ENCODE data around the gene GPC6. TPM values are rescaled to one million over a fixed set of nuclear protein-coding genes. Genes with fewer than 3 reads are reported as not detected.

Gene GPC6
- total and polyA plus RNA-seq, 2 donors (not counting 3 experiments of a cell fraction or from before 2014, with no cell fraction given), result 0.01 TPM; not detected in 1

DNA sequence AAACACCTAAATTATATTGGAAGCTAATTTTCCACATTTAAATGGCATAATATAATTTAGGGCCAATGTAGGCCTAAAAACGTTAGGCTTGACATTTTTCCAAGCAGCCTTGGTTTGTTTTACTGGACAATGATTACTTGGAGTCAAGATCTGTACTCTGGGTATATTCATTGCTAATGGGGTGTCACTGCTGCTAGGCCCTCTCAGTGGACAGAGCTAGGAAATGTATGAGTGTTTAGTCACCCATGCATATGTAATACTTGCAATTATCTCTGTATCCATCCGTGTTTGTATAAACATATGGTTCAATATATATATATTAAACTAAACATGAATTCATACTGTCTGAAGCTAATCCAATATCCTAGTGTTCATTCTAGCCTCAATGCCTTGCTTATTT lies 654.8 kb downstream of the GPC6 start:
- FAIRE-seq, result no peak
- no peaks in the 10 kb centered on the region for H3K9me3 ChIP-seq (replicated peaks; ENCODE audit: control insufficient read depth, insufficient read depth, low read length)
- ChIA-PET POLR2A (no interaction called here), CTCF (no interaction called here)
- no peaks in the 10 kb centered on the region for H3K4me1 ChIP-seq (ENCODE audit: control insufficient read depth, extremely low read depth, insufficient read depth, low read length)
- no peaks in the 10 kb centered on the region for H4K20me1 ChIP-seq (replicated peaks; ENCODE audit: control insufficient read depth, extremely low read depth, insufficient read depth, low read length)
- no peaks in the 10 kb centered on the region for H3K9me1 ChIP-seq (replicated peaks; ENCODE audit: control insufficient read depth, extremely low read depth, insufficient read depth, low read length)
- no peak overlapping the region for H3K27ac ChIP-seq (ENCODE audit: insufficient read depth, low read depth, low read length)
- no peak overlapping the region for H3K4me3 ChIP-seq (replicated peaks in 1 of 3; ENCODE audit: insufficient read depth in 1 of 3, low read depth in 1 of 3, low read length in 3 of 3)
- H3K9ac ChIP-seq (replicated peaks; ENCODE audit: extremely low read depth, insufficient read depth, low read length), result no peak overlapping the region
- H3K36me3 ChIP-seq (ENCODE audit: control insufficient read depth in 2 of 2, extremely low read depth in 1 of 2, insufficient read depth in 2 of 2, low read length in 2 of 2), result no peaks in the 10 kb centered on the region
- dilution Hi-C loops (cut with MboI; ENCODE audit: extremely low pct_ligation_motif_present, low sequenced_read_pairs), result no loop called here
- H3K27me3 ChIP-seq (ENCODE audit: control insufficient read depth in 2 of 2, insufficient read depth in 2 of 2, low read length in 2 of 2), result no peaks in the 10 kb centered on the region
- TF ChIP-seq MAX (IDR thresholded peaks at IDR 0.05; ENCODE audit: insufficient read depth, insufficient read length) (no peak), EZH2 (IDR thresholded peaks at IDR 0.05; ENCODE audit: borderline replicate concordance, low read depth, low read length, severe bottlenecking) (no peak), MYC (IDR thresholded peaks at IDR 0.05; ENCODE audit: low read depth, low read length) (no peak), FOS (IDR thresholded peaks at IDR 0.05; ENCODE audit: borderline replicate concordance, insufficient read depth, low read length) (no peak), POLR2AphosphoS5 (IDR thresholded peaks at IDR 0.05; ENCODE audit: insufficient read depth, low read depth, low read length) (no peak), JUN (IDR thresholded peaks at IDR 0.05; ENCODE audit: borderline replicate concordance, insufficient read depth, insufficient read length, low read depth) (no peak), POLR2A (IDR thresholded peaks at IDR 0.05; ENCODE audit: low read depth, low read length) (no peak), GATA2 (IDR thresholded peaks at IDR 0.05; ENCODE audit: insufficient read depth, insufficient read length, low read depth, low read length) (no peak)
- TF ChIP-seq, protein P1, sequence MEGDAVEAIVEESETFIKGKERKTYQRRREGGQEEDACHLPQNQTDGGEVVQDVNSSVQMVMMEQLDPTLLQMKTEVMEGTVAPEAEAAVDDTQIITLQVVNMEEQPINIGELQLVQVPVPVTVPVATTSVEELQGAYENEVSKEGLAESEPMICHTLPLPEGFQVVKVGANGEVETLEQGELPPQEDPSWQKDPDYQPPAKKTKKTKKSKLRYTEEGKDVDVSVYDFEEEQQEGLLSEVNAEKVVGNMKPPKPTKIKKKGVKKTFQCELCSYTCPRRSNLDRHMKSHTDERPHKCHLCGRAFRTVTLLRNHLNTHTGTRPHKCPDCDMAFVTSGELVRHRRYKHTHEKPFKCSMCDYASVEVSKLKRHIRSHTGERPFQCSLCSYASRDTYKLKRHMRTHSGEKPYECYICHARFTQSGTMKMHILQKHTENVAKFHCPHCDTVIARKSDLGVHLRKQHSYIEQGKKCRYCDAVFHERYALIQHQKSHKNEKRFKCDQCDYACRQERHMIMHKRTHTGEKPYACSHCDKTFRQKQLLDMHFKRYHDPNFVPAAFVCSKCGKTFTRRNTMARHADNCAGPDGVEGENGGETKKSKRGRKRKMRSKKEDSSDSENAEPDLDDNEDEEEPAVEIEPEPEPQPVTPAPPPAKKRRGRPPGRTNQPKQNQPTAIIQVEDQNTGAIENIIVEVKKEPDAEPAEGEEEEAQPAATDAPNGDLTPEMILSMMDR (IDR thresholded peaks at IDR 0.05; ENCODE audit: extremely low read depth in 1 of 2, insufficient read depth in 1 of 2, low read depth in 1 of 2, low read length in 2 of 2), result no peak
- BruUV-seq (replicated peaks), result no TSS peak
- no peak overlapping the region for H3K4me2 ChIP-seq (ENCODE audit: insufficient read depth, low read length)
- intact Hi-C loops (cut with micrococcal nuclease), result no loop called here
- DNase-seq (ENCODE audit: low read depth, low spot score), result no peak
- H3K79me2 ChIP-seq (ENCODE audit: control insufficient read depth, insufficient read depth, low read length), result no peaks in the 10 kb centered on the region
- no peak overlapping the region for H2AFZ ChIP-seq (ENCODE audit: low read depth, low read length)

Data from endothelial cell of umbilical vein (primary cell).